HCT116 (cell line): ENCODE data around the gene GPR39. TPM values are rescaled to one million over a fixed set of nuclear protein-coding genes. Genes with fewer than 3 reads are reported as not detected.

Experiments used
- ATAC-seq: fragments of 200-7000 bp; cut with Tn5 transposase; 2 replicates; pipeline ENCODE4 v1.9.1; 2020; ENCODE audit warnings: mild to moderate bottlenecking, moderate library complexity
- BruUV-seq: library from RNA; stranded (reverse); fragments of 400-500 nt; replicated peaks from 2 replicates; lab custom pipeline; 2021; lab: Mats Ljungman, UMichigan
- CTCF ChIA-PET: fragments of 300-600 bp; sonication (Branson Sonifier 250); formaldehyde crosslinking; loops from one replicate; lab custom pipeline; 2021; ENCODE audit warnings: antibody characterized with exemption; lab: Charles Lee
- POLR2A ChIA-PET: fragments of 300-600, 350-600 bp; sonication (Branson Sonifier 250); formaldehyde crosslinking; loops from one replicate; lab custom pipeline; 2021; ENCODE audit warnings: antibody characterized with exemption; lab: Charles Lee
- RAD21 ChIA-PET, 2 experiments: fragments of 300-600 bp; sonication (Branson Sonifier 250); formaldehyde crosslinking; loops; one replicate each; lab custom pipeline; 2023; ENCODE audit warnings: low total read pairs in 2 of 2; ENCODE audit not compliant: uncharacterized antibody in 2 of 2, unreplicated experiment in 2 of 2, low non-redundant PET in 1 of 2; lab: Charles Lee
- DNase-seq: peaks from one replicate; pipeline ENCODE4 v3.0.0-alpha.2; 2010; ENCODE audit warnings: low read depth, low spot score
- H2AFZ ChIP-seq: fragments of 200-600 bp; shearing (Covaris generic), sonication (generic); 2 replicates; pipeline ENCODE4 v1.6.1; 2017; ENCODE audit warnings: low read depth, mixed run types, mixed read lengths, antibody characterized with exemption, low read length; ENCODE audit not compliant: poor library complexity, severe bottlenecking
- H3K27ac ChIP-seq: 2 replicates; pipeline ENCODE4 v1.5.1; 2012; ENCODE audit warnings: low read depth, low read length
- H3K27me3 ChIP-seq: fragments of 200-600 bp; sonication (generic); 2 replicates; pipeline ENCODE4 v1.6.1; 2016; ENCODE audit warnings: mixed run types, low read length, mixed read lengths; ENCODE audit not compliant: insufficient read depth
- H3K36me3 ChIP-seq, 2 experiments: fragments of 200-500 bp in 1 of 2; fragments of 200-600 bp in 1 of 2; sonication (Bioruptor generic) in 1 of 2; sonication (generic) in 1 of 2; 2 replicates each; pipeline versions ENCODE4 v1.5.1 to v1.6.1; 2014 to 2016; ENCODE audit warnings: low read length in 2 of 2, inconsistent platforms in 1 of 2, mixed read lengths in 1 of 2, mixed run types in 1 of 2; ENCODE audit not compliant: insufficient read depth in 2 of 2, control insufficient read depth in 1 of 2
- H3K4me1 ChIP-seq, 2 experiments: fragments of 200-600 bp in 1 of 2; sonication (generic) in 1 of 2; 2 replicates each; pipeline versions ENCODE4 v1.5.1 to v1.6.1; 2012 to 2017; ENCODE audit warnings: low read length in 2 of 2, inconsistent platforms in 1 of 2, mild to moderate bottlenecking in 1 of 2, mixed read lengths in 1 of 2, mixed run types in 1 of 2, moderate library complexity in 1 of 2; ENCODE audit not compliant: insufficient read depth in 2 of 2, control insufficient read depth in 1 of 2
- H3K4me2 ChIP-seq: fragments of 200-600 bp; sonication (generic); 2 replicates; pipeline ENCODE4 v1.6.1; 2017; ENCODE audit warnings: mixed run types, low read length, mixed read lengths
- H3K4me3 ChIP-seq, 2 experiments: fragments of 200-600 bp in 1 of 2; sonication (generic) in 1 of 2; replicated peaks in 1 of 2; 2 replicates each; pipeline ENCODE4 v1.5.1; 2011 to 2016; ENCODE audit warnings: low read length in 2 of 2, control low read depth in 1 of 2, low read depth in 1 of 2, mild to moderate bottlenecking in 1 of 2, mixed read lengths in 1 of 2, mixed run types in 1 of 2
- H3K79me2 ChIP-seq: fragments of 200-600 bp; sonication (generic); 2 replicates; pipeline ENCODE4 v1.6.1; 2017; ENCODE audit warnings: mild to moderate bottlenecking, mixed run types, low read length, moderate library complexity, mixed read lengths; ENCODE audit not compliant: insufficient read depth
- H3K9ac ChIP-seq: fragments of 200-600 bp; sonication (generic); 2 replicates; pipeline ENCODE4 v1.6.1; 2016; ENCODE audit warnings: low read length, mixed read lengths
- H3K9me2 ChIP-seq: fragments of 200-600 bp; sonication (generic), shearing (Covaris generic); 2 replicates; pipeline ENCODE4 v1.6.1; 2017; ENCODE audit warnings: mixed run types, mild to moderate bottlenecking, moderate library complexity; ENCODE audit not compliant: insufficient read depth
- H3K9me3 ChIP-seq, 2 experiments: fragments of 200-500 bp in 1 of 2; fragments of 200-600 bp in 1 of 2; sonication (Bioruptor generic) in 1 of 2; sonication (generic) in 1 of 2; 2 replicates each; pipeline ENCODE4 v1.6.1; 2014 to 2017; ENCODE audit warnings: low read length in 2 of 2, mixed read lengths in 2 of 2, inconsistent platforms in 1 of 2, low read depth in 1 of 2, mild to moderate bottlenecking in 1 of 2, mixed run types in 1 of 2, moderate library complexity in 1 of 2; ENCODE audit not compliant: control insufficient read depth in 1 of 2, insufficient read depth in 1 of 2
- H4K20me1 ChIP-seq: fragments of 200-600 bp; sonication (generic), shearing (Covaris generic); 2 replicates; pipeline ENCODE4 v1.6.1; 2017; ENCODE audit warnings: mixed run types, mild to moderate bottlenecking, moderate library complexity; ENCODE audit not compliant: insufficient read depth
- ATF3 ChIP-seq: IDR thresholded peaks from 2 replicates; pipeline ENCODE4 v1.6.1; 2012
- CEBPB ChIP-seq: IDR thresholded peaks from 2 replicates; pipeline ENCODE4 v1.6.1; 2012; ENCODE audit warnings: low read depth
- EZH2 ChIP-seq: fragments of 200-600 bp; sonication (generic); IDR thresholded peaks from 2 replicates; pipeline ENCODE4 v1.6.1; 2017; ENCODE audit warnings: antibody characterized with exemption, mixed run types
- EZH2phosphoT487 ChIP-seq: fragments of 200-600 bp; IDR thresholded peaks from 2 replicates; pipeline ENCODE4 v1.6.1; 2018; ENCODE audit warnings: antibody characterized with exemption, borderline replicate concordance
- FOSL1 ChIP-seq: IDR thresholded peaks from 2 replicates; pipeline ENCODE4 v1.6.1; 2012; ENCODE audit warnings: low read depth
- RAD21 ChIP-seq: IDR thresholded peaks from 2 replicates; pipeline ENCODE4 v1.6.1; 2012; ENCODE audit warnings: low read depth, mild to moderate bottlenecking
- SRF ChIP-seq: IDR thresholded peaks from 2 replicates; pipeline ENCODE4 v1.6.1; 2012; ENCODE audit warnings: low read depth
- TCF7L2 ChIP-seq: IDR thresholded peaks from 2 replicates; pipeline ENCODE4 v1.7.0; 2011; ENCODE audit warnings: borderline replicate concordance, inconsistent platforms; ENCODE audit not compliant: insufficient read depth, insufficient read length; ENCODE audit errors: extremely low read depth
- ZFX ChIP-seq: fragments of 450-650 bp; IDR thresholded peaks from 2 replicates; pipeline ENCODE4 v1.6.1; 2017
- intact Hi-C: fragments of 100-400 bp; cut with micrococcal nuclease; formaldehyde crosslinking; loops from 2 replicates; pipeline ENCODE4 v1.10.0; 2022
- total RNA-seq: library from RNA; stranded (reverse); gene quantifications from one replicate; pipeline ENCODE4 v1.2.1, GENCODE V29; 2021; ENCODE audit not compliant: unreplicated experiment
- TF ChIP-seq, protein P1 (sequence below), 3 experiments: fragments of 200-600 bp in 1 of 3; sonication (generic) in 1 of 3; IDR thresholded peaks in 2 of 3; conservative IDR thresholded peaks in 1 of 3; 2 replicates each; pipeline ENCODE4 v1.5.1; 2012 to 2017; ENCODE audit warnings: low read depth in 2 of 3, low read length in 2 of 3, antibody characterized with exemption in 1 of 3, borderline replicate concordance in 1 of 3, control low read depth in 1 of 3, mild to moderate bottlenecking in 1 of 3, mixed read lengths in 1 of 3, mixed run types in 1 of 3, moderate library complexity in 1 of 3; ENCODE audit not compliant: insufficient read depth in 1 of 3

GPR39 gene
- total RNA-seq, 1 experiment from 2014 or later = 5.1 TPM

DNA sequence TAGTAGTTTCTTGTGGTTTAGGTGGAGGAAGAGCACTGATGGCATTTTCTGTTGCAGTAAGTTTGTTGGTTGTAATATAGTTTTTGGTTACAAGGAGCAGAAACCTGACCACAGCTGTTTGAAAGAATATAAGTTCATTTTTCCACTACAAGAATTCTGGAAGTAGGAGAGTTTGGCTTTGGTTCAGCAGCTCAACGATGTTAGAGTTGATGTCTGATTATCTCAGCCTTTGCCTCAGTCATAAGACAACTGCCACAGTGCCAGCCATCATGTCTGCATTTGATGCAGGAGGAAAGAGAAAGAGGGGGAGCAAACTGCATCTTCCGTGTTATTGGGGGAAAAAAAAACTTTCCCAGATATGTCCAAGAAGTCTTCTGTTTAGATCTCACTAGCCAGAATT is 134.3 kb downstream of the GPR39 start:
- Histone ChIP-seq H3K4me1 (no peaks in the 10 kb centered on the region), H3K27ac (no peak overlapping the region), H3K9me2 (no peaks in the 10 kb centered on the region), H3K4me2 (no peak overlapping the region), H4K20me1 (no peaks in the 10 kb centered on the region), H3K36me3 (no peaks in the 10 kb centered on the region), H3K27me3 (no peaks in the 10 kb centered on the region), H3K9ac (no peak overlapping the region), H2AFZ (no peak overlapping the region), H3K4me3 (no peak overlapping the region), H3K9me3 (no peaks in the 10 kb centered on the region), H3K79me2 (no peaks in the 10 kb centered on the region)
- DNase-seq = no peak
- no peak for TF ChIP-seq FOSL1
- no peak for TF ChIP-seq ZFX
- no peak for TF ChIP-seq TCF7L2
- TF ChIP-seq, protein P1, sequence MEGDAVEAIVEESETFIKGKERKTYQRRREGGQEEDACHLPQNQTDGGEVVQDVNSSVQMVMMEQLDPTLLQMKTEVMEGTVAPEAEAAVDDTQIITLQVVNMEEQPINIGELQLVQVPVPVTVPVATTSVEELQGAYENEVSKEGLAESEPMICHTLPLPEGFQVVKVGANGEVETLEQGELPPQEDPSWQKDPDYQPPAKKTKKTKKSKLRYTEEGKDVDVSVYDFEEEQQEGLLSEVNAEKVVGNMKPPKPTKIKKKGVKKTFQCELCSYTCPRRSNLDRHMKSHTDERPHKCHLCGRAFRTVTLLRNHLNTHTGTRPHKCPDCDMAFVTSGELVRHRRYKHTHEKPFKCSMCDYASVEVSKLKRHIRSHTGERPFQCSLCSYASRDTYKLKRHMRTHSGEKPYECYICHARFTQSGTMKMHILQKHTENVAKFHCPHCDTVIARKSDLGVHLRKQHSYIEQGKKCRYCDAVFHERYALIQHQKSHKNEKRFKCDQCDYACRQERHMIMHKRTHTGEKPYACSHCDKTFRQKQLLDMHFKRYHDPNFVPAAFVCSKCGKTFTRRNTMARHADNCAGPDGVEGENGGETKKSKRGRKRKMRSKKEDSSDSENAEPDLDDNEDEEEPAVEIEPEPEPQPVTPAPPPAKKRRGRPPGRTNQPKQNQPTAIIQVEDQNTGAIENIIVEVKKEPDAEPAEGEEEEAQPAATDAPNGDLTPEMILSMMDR (IDR thresholded peaks at IDR 0.05 in 2 of 3, conservative IDR thresholded peaks at IDR 0.05 in 1 of 3; ENCODE audit: borderline replicate concordance in 1 of 3, insufficient read depth in 1 of 3, low read depth in 2 of 3, low read length in 2 of 3) = no peak
- no peak for TF ChIP-seq SRF
- no peak for TF ChIP-seq CEBPB
- BruUV-seq = no TSS peak
- intact Hi-C loops = no loop called here
- ChIA-PET CTCF (no interaction called here), RAD21 (no interaction called here), POLR2A (no interaction called here)
- no peak for ATAC-seq

GRCh38 chr2:132557694-132558093 is 141.1 kb downstream of the GPR39 start:
- no peak overlapping the region for H3K4me2 ChIP-seq
- no peaks in the 10 kb centered on the region for H3K9me3 ChIP-seq
- BruUV-seq = no TSS peak
- no peaks in the 10 kb centered on the region for H4K20me1 ChIP-seq
- H3K27me3 ChIP-seq = no peaks in the 10 kb centered on the region
- no peaks in the 10 kb centered on the region for H3K9me2 ChIP-seq
- DNase-seq (no peak), ATAC-seq (no peak)
- CTCF ChIA-PET = no interaction called here
- POLR2A ChIA-PET = interaction anchor here (0.6 kb wide), 1 partner anchor 12 kb away, joined by 5 read pairs; no protein-coding TSS in a partner anchor
- no peaks in the 10 kb centered on the region for H3K4me1 ChIP-seq
- no peaks in the 10 kb centered on the region for H3K36me3 ChIP-seq
- intact Hi-C loops = no loop called here
- H3K79me2 ChIP-seq = no peaks in the 10 kb centered on the region
- RAD21 ChIA-PET = no interaction called here
- H2AFZ ChIP-seq = no peak overlapping the region
- no peak overlapping the region for H3K27ac ChIP-seq
- H3K4me3 ChIP-seq = no peak overlapping the region
- no peak for TF ChIP-seq RAD21
- no peak for TF ChIP-seq EZH2
- TF ChIP-seq, protein P1 (IDR thresholded peaks at IDR 0.05 in 2 of 3, conservative IDR thresholded peaks at IDR 0.05 in 1 of 3; ENCODE audit: borderline replicate concordance in 1 of 3, insufficient read depth in 1 of 3, low read depth in 2 of 3, low read length in 2 of 3) = no peak
- no peak for TF ChIP-seq CEBPB
- no peak for TF ChIP-seq EZH2phosphoT487
- no peak for TF ChIP-seq ZFX
- no peak for TF ChIP-seq ATF3
- no peak overlapping the region for H3K9ac ChIP-seq
